ENCODE data around the gene ZNF587.
"Not testable (repeated sequence)": the region's sequence is repeated elsewhere in the genome, so short reads cannot be mapped to it uniquely, and the experiment has no call there.

ZNF587 gene

GRCh38 chr19:57887195-57887941 lies 37.7 kb downstream of the ZNF587 start:
- no peak for DNase-seq (ENCODE audit: low spot score)

GRCh38 chr19:57888107-57888559 lies 38.5 kb downstream of the ZNF587 start:
- DNase-seq (ENCODE audit: low spot score), result no peak

DNA sequence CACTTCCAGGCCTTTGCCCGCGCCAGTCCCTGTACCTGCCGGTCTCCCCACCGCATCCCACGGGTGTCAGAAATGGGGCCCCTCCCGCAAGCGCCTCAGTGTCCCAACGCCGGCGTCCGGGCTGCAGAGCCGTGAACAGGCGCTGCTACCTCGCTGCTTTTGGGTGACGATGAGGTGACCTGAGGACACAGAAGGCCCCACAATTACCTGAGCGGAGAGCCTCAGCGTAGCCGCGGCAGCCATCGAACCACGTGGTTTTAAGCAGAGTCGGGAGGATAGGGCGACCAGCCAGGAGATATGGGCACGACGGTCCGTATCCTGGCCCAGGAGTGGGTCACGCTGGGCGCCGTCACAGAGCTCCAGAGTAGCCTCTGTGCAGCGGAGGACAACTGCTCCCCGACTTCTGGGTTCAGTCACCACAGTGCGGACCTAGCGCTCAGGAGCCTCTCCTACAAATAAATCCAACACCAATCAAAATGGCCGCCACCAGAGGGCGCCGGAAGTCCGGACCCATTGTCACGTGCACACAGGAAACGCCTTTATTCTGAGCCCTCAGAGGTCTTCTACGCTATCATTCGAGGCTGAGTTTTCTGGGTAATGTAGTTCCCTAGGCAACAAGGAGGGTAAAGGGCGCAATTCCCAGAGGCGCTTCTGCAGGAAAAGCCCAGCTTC lies 39.0 kb downstream of the ZNF587 start, which contains the start of gene ZNF814:
TSS of gene ZNF814 (minus strand) at position 478 of the 672 bp plus-strand sequence. CDS start at position 243, 235 bp downstream.
- DNase-seq (ENCODE audit: low spot score), result peak; percentile 62

GRCh38 chr19:57890706-57891105 lies 41.0 kb downstream of the ZNF587 start:
- not testable (repeated sequence) for DNase-seq (ENCODE audit: low spot score)

GRCh38 chr19:57900311-57900710 lies 50.7 kb downstream of the ZNF587 start:
- no peak for DNase-seq (ENCODE audit: low spot score)

- DNase-seq (ENCODE audit: low spot score), result no peak
These were observed 54.0 kb downstream of the ZNF587 start for GRCh38 chr19:57903618-57904184.

DNA sequence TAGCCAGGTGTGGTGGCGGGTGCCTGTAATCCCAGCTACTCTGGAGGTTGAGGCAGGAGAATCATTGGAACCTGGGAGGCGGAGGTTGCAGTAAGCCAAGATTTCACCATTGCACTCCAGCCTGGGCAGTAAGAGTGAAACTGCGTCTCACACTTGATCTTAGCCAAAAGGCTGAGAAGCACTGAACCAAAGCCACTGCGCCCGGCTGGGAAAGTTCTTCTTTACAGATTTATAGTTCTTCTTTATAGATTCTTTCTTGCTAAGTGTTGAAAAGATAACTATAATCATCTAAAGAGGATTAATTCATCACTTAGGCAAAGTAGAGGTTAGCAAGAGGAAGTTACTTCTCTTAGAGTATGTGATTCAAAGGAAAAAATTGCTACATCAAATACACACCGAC lies 55.6 kb downstream of the ZNF587 start:
- DNase-seq (ENCODE audit: low spot score), result no peak

GRCh38 chr19:57907394-57907793 lies 57.7 kb downstream of the ZNF587 start:
- no peak for DNase-seq (ENCODE audit: low spot score)

- no peak for DNase-seq (ENCODE audit: low spot score)
These were observed 64.9 kb downstream of the ZNF587 start for GRCh38 chr19:57914531-57914930.

Data from kidney capillary endothelial cell (primary cell).